HepG2 (cell line): Measurements from ENCODE around the gene PTPN13. TPM values are rescaled to one million over a fixed set of nuclear protein-coding genes. Genes with fewer than 3 reads are reported as not detected.

Experiments used
- ATF7-NPFF ChIP-seq: sonication (generic); formaldehyde crosslinking; IDR thresholded peaks from 2 replicates; pipeline ENCODE4 v1.8.1; 2023; ENCODE audit warnings: mild to moderate bottlenecking, low read depth, missing genetic modification reagents, moderate library complexity
- ELF4 ChIP-seq: sonication (generic); formaldehyde crosslinking; IDR thresholded peaks from 2 replicates; pipeline ENCODE4 v1.5.0; 2020; ENCODE audit warnings: missing genetic modification reagents, mild to moderate bottlenecking, moderate library complexity, borderline replicate concordance
- FOXC1 ChIP-seq: sonication (generic); formaldehyde crosslinking; IDR thresholded peaks from 2 replicates; pipeline ENCODE4 v1.8.0; 2022; ENCODE audit warnings: mild to moderate bottlenecking, missing genetic modification reagents, borderline replicate concordance
- GZF1 ChIP-seq: sonication (generic); formaldehyde crosslinking; IDR thresholded peaks from 2 replicates; pipeline ENCODE4 v1.5.1; 2020; ENCODE audit warnings: mild to moderate bottlenecking, missing genetic modification reagents
- HHEX ChIP-seq: IDR thresholded peaks from 2 replicates; pipeline ENCODE4 v1.6.1; 2016; ENCODE audit warnings: control low read depth
- HNF4A ChIP-seq: sonication (generic); formaldehyde crosslinking; IDR thresholded peaks from 2 replicates; pipeline ENCODE4 v1.4.0; 2020; ENCODE audit warnings: missing genetic modification reagents
- NCOA1 ChIP-seq: sonication (generic); formaldehyde crosslinking; IDR thresholded peaks from 2 replicates; pipeline ENCODE4 v1.9.0; 2021; ENCODE audit warnings: missing genetic modification reagents
- PAF1 ChIP-seq: IDR thresholded peaks from 2 replicates; pipeline ENCODE4 v1.6.1; 2016; ENCODE audit warnings: missing genetic modification reagents, missing compliant biosample characterization
- PHF20 ChIP-seq: sonication (generic); formaldehyde crosslinking; IDR thresholded peaks from 2 replicates; pipeline ENCODE4 v1.5.0; 2020; ENCODE audit warnings: mild to moderate bottlenecking, missing genetic modification reagents
- PITX1 ChIP-seq: sonication (generic); formaldehyde crosslinking; IDR thresholded peaks from 2 replicates; pipeline ENCODE4 v1.5.1; 2020; ENCODE audit warnings: mild to moderate bottlenecking, missing genetic modification reagents
- RAD21 ChIP-seq: fragments of 450-650 bp; formaldehyde crosslinking; IDR thresholded peaks from 2 replicates; pipeline ENCODE4 v1.5.0; 2020; ENCODE audit warnings: mild to moderate bottlenecking
- SALL2 ChIP-seq: sonication (generic); formaldehyde crosslinking; IDR thresholded peaks from 2 replicates; pipeline ENCODE4 v1.8.1; 2023; ENCODE audit warnings: mild to moderate bottlenecking, missing genetic modification reagents, inconsistent platforms
- SOX5 ChIP-seq: IDR thresholded peaks from 2 replicates; pipeline ENCODE4 v1.6.1; 2016; ENCODE audit warnings: borderline replicate concordance
- TARDBP ChIP-seq: sonication (generic); formaldehyde crosslinking; IDR thresholded peaks from 2 replicates; pipeline ENCODE4 v1.8.0; 2022; ENCODE audit warnings: mild to moderate bottlenecking, missing genetic modification reagents
- WIZ ChIP-seq: sonication (generic); formaldehyde crosslinking; IDR thresholded peaks from 2 replicates; pipeline ENCODE4 v1.5.1; 2020; ENCODE audit warnings: mild to moderate bottlenecking, missing genetic modification reagents
- ZNF543 ChIP-seq: sonication (generic); formaldehyde crosslinking; IDR thresholded peaks from 2 replicates; pipeline ENCODE4 v1.4.0; 2020; ENCODE audit warnings: mild to moderate bottlenecking, missing genetic modification reagents
- ZNF572 ChIP-seq: sonication (generic); formaldehyde crosslinking; IDR thresholded peaks from 2 replicates; pipeline ENCODE4 v1.5.1; 2020; ENCODE audit warnings: mild to moderate bottlenecking, missing genetic modification reagents
- ZNF713 ChIP-seq: sonication (generic); formaldehyde crosslinking; IDR thresholded peaks from 2 replicates; pipeline ENCODE4 v1.4.0; 2020; ENCODE audit warnings: mild to moderate bottlenecking, missing genetic modification reagents
- polyA plus RNA-seq, 8 experiments: library from polyadenylated mRNA; depleted of rRNA in 3 of 8; stranded (reverse) in 7 of 8; unstranded in 1 of 8; fragments of >200 nt; fragmentation: Illumina TruSeq in 4 of 8; extraction: Trizol in 4 of 8; gene quantifications; 2 replicates each; pipeline versions ENCODE4 v1.2.1 to v1.2.3, GENCODE V29; 2011 to 2016; ENCODE audit warnings: low read depth in 4 of 8, missing spikeins in 1 of 8, mixed read lengths in 1 of 8; ENCODE audit not compliant: insufficient read depth in 1 of 8
- total RNA-seq, 5 experiments: library from RNA; depleted of rRNA; stranded (reverse); fragments of >200 nt; fragmentation: Illumina TruSeq; extraction: Trizol; gene quantifications; 2 replicates each; pipeline ENCODE4 v1.2.3, GENCODE V29; 2016; ENCODE audit warnings: low read depth in 1 of 5
- TF ChIP-seq, protein P1 (sequence below): sonication (generic); formaldehyde crosslinking; IDR thresholded peaks from 2 replicates; pipeline ENCODE4 v1.5.0; 2020; ENCODE audit warnings: missing genetic modification reagents, mild to moderate bottlenecking, borderline replicate concordance
- TF ChIP-seq, protein P2 (sequence below): sonication (generic); formaldehyde crosslinking; IDR thresholded peaks from 2 replicates; pipeline ENCODE4 v1.4.0; 2020; ENCODE audit warnings: mild to moderate bottlenecking, missing genetic modification reagents
- TF ChIP-seq, protein P3 (sequence below): sonication (generic); formaldehyde crosslinking; IDR thresholded peaks from 2 replicates; pipeline ENCODE4 v1.9.0; 2021; ENCODE audit warnings: missing genetic modification reagents, mild to moderate bottlenecking, borderline replicate concordance
- TF ChIP-seq, protein P4 (sequence below): sonication (generic); formaldehyde crosslinking; IDR thresholded peaks from 2 replicates; pipeline ENCODE4 v1.4.0; 2020; ENCODE audit warnings: missing genetic modification reagents, borderline replicate concordance
- TF ChIP-seq, protein P5 (sequence below): IDR thresholded peaks from 2 replicates; pipeline ENCODE4 v1.6.1; 2012; ENCODE audit warnings: inconsistent platforms

PTPN13 gene
- total and polyA plus RNA-seq, 2 of the 13 experiments (the other 11 are each of a cell fraction or from before 2014, with no cell fraction given) = not detected

DNA sequence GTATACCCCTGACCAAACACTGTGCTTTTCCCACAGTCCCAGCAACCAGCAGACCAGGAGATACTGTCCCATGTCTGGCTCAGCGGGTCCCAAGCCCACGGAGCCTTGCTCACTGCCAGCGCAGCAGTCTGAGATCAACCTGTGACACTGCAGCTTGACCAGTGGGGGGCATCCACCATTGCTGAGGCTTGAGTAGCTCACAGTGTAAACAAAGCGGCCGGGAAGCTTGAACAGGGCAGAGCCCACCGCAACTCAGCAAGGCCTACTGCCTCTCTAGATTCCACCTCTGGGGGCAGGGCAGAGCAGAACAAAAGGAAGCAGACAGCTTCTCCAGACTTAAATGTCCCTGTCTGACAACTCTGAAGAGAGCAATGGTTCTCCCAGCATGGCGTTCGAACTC is 197.0 kb downstream of the PTPN13 start (continued):
- TF ChIP-seq, protein P1, sequence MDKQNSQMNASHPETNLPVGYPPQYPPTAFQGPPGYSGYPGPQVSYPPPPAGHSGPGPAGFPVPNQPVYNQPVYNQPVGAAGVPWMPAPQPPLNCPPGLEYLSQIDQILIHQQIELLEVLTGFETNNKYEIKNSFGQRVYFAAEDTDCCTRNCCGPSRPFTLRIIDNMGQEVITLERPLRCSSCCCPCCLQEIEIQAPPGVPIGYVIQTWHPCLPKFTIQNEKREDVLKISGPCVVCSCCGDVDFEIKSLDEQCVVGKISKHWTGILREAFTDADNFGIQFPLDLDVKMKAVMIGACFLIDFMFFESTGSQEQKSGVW (CRISPR knock-in tag) = no peak
- TF ChIP-seq GZF1 (CRISPR knock-in tag) (no peak), ZNF713 (CRISPR knock-in tag) (no peak), HNF4A (CRISPR knock-in tag) (0 out of 2 replicates have a peak, but pooled peaks have one; percentile 7), HHEX (CRISPR knock-in tag) (no peak), SALL2 (CRISPR knock-in tag) (0 out of 2 replicates have a peak, but pooled peaks have one; percentile 37), ZNF572 (no peak), PHF20 (CRISPR knock-in tag) (no peak), RAD21 (peak; percentile 75), ZNF543 (no peak), PAF1 (CRISPR knock-in tag) (no peak), TARDBP (no peak), WIZ (no peak), ELF4 (no peak), FOXC1 (CRISPR knock-in tag) (no peak), ATF7-NPFF (CRISPR knock-in tag) (no peak), NCOA1 (CRISPR knock-in tag) (no peak), PITX1 (CRISPR knock-in tag) (peak; percentile 29; the same call in 1 of the 2 replicates), SOX5 (no peak)
- TF ChIP-seq, protein P2, sequence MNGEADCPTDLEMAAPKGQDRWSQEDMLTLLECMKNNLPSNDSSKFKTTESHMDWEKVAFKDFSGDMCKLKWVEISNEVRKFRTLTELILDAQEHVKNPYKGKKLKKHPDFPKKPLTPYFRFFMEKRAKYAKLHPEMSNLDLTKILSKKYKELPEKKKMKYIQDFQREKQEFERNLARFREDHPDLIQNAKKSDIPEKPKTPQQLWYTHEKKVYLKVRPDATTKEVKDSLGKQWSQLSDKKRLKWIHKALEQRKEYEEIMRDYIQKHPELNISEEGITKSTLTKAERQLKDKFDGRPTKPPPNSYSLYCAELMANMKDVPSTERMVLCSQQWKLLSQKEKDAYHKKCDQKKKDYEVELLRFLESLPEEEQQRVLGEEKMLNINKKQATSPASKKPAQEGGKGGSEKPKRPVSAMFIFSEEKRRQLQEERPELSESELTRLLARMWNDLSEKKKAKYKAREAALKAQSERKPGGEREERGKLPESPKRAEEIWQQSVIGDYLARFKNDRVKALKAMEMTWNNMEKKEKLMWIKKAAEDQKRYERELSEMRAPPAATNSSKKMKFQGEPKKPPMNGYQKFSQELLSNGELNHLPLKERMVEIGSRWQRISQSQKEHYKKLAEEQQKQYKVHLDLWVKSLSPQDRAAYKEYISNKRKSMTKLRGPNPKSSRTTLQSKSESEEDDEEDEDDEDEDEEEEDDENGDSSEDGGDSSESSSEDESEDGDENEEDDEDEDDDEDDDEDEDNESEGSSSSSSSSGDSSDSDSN (CRISPR knock-in tag) = no peak
- TF ChIP-seq, protein P3, sequence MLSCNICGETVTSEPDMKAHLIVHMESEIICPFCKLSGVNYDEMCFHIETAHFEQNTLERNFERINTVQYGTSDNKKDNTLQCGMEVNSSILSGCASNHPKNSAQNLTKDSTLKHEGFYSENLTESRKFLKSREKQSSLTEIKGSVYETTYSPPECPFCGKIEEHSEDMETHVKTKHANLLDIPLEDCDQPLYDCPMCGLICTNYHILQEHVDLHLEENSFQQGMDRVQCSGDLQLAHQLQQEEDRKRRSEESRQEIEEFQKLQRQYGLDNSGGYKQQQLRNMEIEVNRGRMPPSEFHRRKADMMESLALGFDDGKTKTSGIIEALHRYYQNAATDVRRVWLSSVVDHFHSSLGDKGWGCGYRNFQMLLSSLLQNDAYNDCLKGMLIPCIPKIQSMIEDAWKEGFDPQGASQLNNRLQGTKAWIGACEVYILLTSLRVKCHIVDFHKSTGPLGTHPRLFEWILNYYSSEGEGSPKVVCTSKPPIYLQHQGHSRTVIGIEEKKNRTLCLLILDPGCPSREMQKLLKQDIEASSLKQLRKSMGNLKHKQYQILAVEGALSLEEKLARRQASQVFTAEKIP = no peak
- TF ChIP-seq, protein P4, sequence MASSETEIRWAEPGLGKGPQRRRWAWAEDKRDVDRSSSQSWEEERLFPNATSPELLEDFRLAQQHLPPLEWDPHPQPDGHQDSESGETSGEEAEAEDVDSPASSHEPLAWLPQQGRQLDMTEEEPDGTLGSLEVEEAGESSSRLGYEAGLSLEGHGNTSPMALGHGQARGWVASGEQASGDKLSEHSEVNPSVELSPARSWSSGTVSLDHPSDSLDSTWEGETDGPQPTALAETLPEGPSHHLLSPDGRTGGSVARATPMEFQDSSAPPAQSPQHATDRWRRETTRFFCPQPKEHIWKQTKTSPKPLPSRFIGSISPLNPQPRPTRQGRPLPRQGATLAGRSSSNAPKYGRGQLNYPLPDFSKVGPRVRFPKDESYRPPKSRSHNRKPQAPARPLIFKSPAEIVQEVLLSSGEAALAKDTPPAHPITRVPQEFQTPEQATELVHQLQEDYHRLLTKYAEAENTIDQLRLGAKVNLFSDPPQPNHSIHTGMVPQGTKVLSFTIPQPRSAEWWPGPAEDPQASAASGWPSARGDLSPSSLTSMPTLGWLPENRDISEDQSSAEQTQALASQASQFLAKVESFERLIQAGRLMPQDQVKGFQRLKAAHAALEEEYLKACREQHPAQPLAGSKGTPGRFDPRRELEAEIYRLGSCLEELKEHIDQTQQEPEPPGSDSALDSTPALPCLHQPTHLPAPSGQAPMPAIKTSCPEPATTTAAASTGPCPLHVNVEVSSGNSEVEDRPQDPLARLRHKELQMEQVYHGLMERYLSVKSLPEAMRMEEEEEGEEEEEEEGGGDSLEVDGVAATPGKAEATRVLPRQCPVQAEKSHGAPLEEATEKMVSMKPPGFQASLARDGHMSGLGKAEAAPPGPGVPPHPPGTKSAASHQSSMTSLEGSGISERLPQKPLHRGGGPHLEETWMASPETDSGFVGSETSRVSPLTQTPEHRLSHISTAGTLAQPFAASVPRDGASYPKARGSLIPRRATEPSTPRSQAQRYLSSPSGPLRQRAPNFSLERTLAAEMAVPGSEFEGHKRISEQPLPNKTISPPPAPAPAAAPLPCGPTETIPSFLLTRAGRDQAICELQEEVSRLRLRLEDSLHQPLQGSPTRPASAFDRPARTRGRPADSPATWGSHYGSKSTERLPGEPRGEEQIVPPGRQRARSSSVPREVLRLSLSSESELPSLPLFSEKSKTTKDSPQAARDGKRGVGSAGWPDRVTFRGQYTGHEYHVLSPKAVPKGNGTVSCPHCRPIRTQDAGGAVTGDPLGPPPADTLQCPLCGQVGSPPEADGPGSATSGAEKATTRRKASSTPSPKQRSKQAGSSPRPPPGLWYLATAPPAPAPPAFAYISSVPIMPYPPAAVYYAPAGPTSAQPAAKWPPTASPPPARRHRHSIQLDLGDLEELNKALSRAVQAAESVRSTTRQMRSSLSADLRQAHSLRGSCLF = no peak
- TF ChIP-seq, protein P5, sequence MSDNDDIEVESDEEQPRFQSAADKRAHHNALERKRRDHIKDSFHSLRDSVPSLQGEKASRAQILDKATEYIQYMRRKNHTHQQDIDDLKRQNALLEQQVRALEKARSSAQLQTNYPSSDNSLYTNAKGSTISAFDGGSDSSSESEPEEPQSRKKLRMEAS = no peak
